C1 segment of cervical spinal cord (tissue), 14 donors: Measurements from ENCODE around the gene RSRC2.
"Not testable (repeated sequence)": the region's sequence is repeated elsewhere in the genome, so short reads cannot be mapped to it uniquely, and the experiment has no call there.

ENCODE experiments used
- DNase-seq, 14 donors: peaks; one replicate each; lab custom pipeline; 2025; lab: John Stamatoyannopoulos, UW

Gene RSRC2

GRCh38 chr12:122526683-122527477 lies at the start of gene RSRC2, which contains the start of gene KNTC1:
Gene RSRC2 (minus strand): TSS chr12:122526936. CDS start chr12:122526853, 83 bp downstream.
Gene KNTC1 (plus strand): TSS chr12:122527249. CDS start chr12:122530064, 2,815 bp downstream.
- DNase-seq = peak; percentile 88 to 100 (median 98)

- DNase-seq = no peak
Measured at GRCh38 chr12:122571821-122572220, 45.1 kb upstream of the RSRC2 start.

GRCh38 chr12:122570006-122570405 lies 43.3 kb upstream of the RSRC2 start:
- not testable (repeated sequence) for DNase-seq

GRCh38 chr12:122569288-122569687 lies 42.6 kb upstream of the RSRC2 start:
- DNase-seq = no peak

- not testable (repeated sequence) for DNase-seq
Measured at GRCh38 chr12:122566816-122567215, 40.1 kb upstream of the RSRC2 start.

- no peak for DNase-seq
Measured at GRCh38 chr12:122563361-122563760, 36.6 kb upstream of the RSRC2 start.

GRCh38 chr12:122560138-122560537 lies 33.4 kb upstream of the RSRC2 start:
- no peak for DNase-seq

GRCh38 chr12:122558745-122559641 lies 32.3 kb upstream of the RSRC2 start:
- no peak for DNase-seq

GRCh38 chr12:122547330-122547729 lies 20.6 kb upstream of the RSRC2 start:
- DNase-seq = no peak

- DNase-seq = no peak
Measured at GRCh38 chr12:122545855-122546254, 19.1 kb upstream of the RSRC2 start.

- no peak for DNase-seq
Measured at GRCh38 chr12:122544537-122544936, 17.8 kb upstream of the RSRC2 start.

- no peak for DNase-seq
Measured at GRCh38 chr12:122538496-122538895, 11.8 kb upstream of the RSRC2 start.

- no peak for DNase-seq
Measured at GRCh38 chr12:122537021-122537420, 10.3 kb upstream of the RSRC2 start.

GRCh38 chr12:122533856-122534255 lies 7.1 kb upstream of the RSRC2 start:
- DNase-seq = no peak

GRCh38 chr12:122528992-122529391 lies 2.3 kb upstream of the RSRC2 start:
- DNase-seq = no peak

- no peak for DNase-seq
Measured at GRCh38 chr12:122528582-122528981, 1.8 kb upstream of the RSRC2 start.

GRCh38 chr12:122527478-122527944 lies 775 bp upstream of the RSRC2 start:
- DNase-seq = peak in 1 of 14 donors; percentile 13

GRCh38 chr12:122523846-122524718 lies 2.7 kb downstream of the RSRC2 start:
- DNase-seq = no peak

GRCh38 chr12:122523280-122523679 lies 3.5 kb downstream of the RSRC2 start:
- DNase-seq = no peak

GRCh38 chr12:122520676-122521075 lies 6.1 kb downstream of the RSRC2 start:
- no peak for DNase-seq

- no peak for DNase-seq
Measured at GRCh38 chr12:122519418-122519817, 7.3 kb downstream of the RSRC2 start.
